HepG2 (cell line): Measurements from ENCODE around the gene ZNF605. TPM values are rescaled to one million over a fixed set of nuclear protein-coding genes. Genes with fewer than 3 reads are reported as not detected.

Experiments used
- AKAP8 ChIP-seq: sonication (generic); formaldehyde crosslinking; IDR thresholded peaks from 2 replicates; pipeline ENCODE4 v1.5.1; 2020; ENCODE audit warnings: mild to moderate bottlenecking, missing genetic modification reagents
- ARNTL ChIP-seq: sonication (generic); formaldehyde crosslinking; IDR thresholded peaks from 2 replicates; pipeline ENCODE4 v1.4.0; 2020; ENCODE audit warnings: mild to moderate bottlenecking, missing genetic modification reagents
- ATF7 ChIP-seq, 2 experiments: fragments of 450-650 bp in 1 of 2; sonication (generic) in 1 of 2; formaldehyde crosslinking in 1 of 2; IDR thresholded peaks; 2 replicates each; pipeline versions ENCODE4 v1.4.0 to v1.6.1; 2016 to 2020; ENCODE audit warnings: antibody characterized with exemption in 1 of 2, mild to moderate bottlenecking in 1 of 2, missing genetic modification reagents in 1 of 2
- E2F5 ChIP-seq: sonication (generic); formaldehyde crosslinking; conservative IDR thresholded peaks from 2 replicates; pipeline ENCODE4 v1.4.0; 2020; ENCODE audit warnings: missing genetic modification reagents
- FOXA3 ChIP-seq: IDR thresholded peaks from 2 replicates; pipeline ENCODE4 v1.6.1; 2016; ENCODE audit warnings: missing genetic modification reagents, missing compliant biosample characterization
- HNF4A ChIP-seq: sonication (generic); formaldehyde crosslinking; IDR thresholded peaks from 2 replicates; pipeline ENCODE4 v1.4.0; 2020; ENCODE audit warnings: missing genetic modification reagents
- MBD4 ChIP-seq: IDR thresholded peaks from 2 replicates; pipeline ENCODE4 v1.6.1; 2012; ENCODE audit warnings: low read length, inconsistent platforms, borderline replicate concordance
- NAIF1 ChIP-seq: sonication (generic); formaldehyde crosslinking; IDR thresholded peaks from 2 replicates; pipeline ENCODE4 v1.5.0; 2020; ENCODE audit warnings: mild to moderate bottlenecking, missing genetic modification reagents, borderline replicate concordance
- NFKBIZ ChIP-seq: IDR thresholded peaks from 2 replicates; pipeline ENCODE4 v1.6.1; 2018; ENCODE audit warnings: missing genetic modification reagents, missing compliant biosample characterization
- NR2C2 ChIP-seq: sonication (generic); formaldehyde crosslinking; IDR thresholded peaks from 2 replicates; pipeline ENCODE4 v1.4.0; 2020; ENCODE audit warnings: missing genetic modification reagents, mild to moderate bottlenecking, moderate library complexity, borderline replicate concordance
- PAX8 ChIP-seq: sonication (generic); formaldehyde crosslinking; IDR thresholded peaks from 2 replicates; pipeline ENCODE4 v1.8.0; 2022; ENCODE audit warnings: mild to moderate bottlenecking, missing genetic modification reagents, borderline replicate concordance
- PCBP2 ChIP-seq: fragments of 200-400 bp; formaldehyde crosslinking; optimal IDR thresholded peaks from 2 replicates; pipeline ENCODE3; 2018; ENCODE audit warnings: low read length, low read depth; ENCODE audit not compliant: poor library complexity, severe bottlenecking
- PHF8 ChIP-seq: sonication (generic); formaldehyde crosslinking; IDR thresholded peaks from 2 replicates; pipeline ENCODE4 v1.5.0; 2020; ENCODE audit warnings: missing genetic modification reagents
- PLRG1 ChIP-seq: fragments of 450-650 bp; conservative IDR thresholded peaks from 2 replicates; pipeline ENCODE4 v1.6.1; 2016
- PLSCR1 ChIP-seq: sonication (generic); formaldehyde crosslinking; IDR thresholded peaks from 2 replicates; pipeline ENCODE4 v1.5.0; 2020; ENCODE audit warnings: missing genetic modification reagents, mild to moderate bottlenecking, borderline replicate concordance
- POGK ChIP-seq: sonication (generic); formaldehyde crosslinking; conservative IDR thresholded peaks from 2 replicates; pipeline ENCODE4 v1.8.0; 2022; ENCODE audit warnings: mild to moderate bottlenecking, moderate library complexity, missing genetic modification reagents
- POGZ ChIP-seq: sonication (generic); formaldehyde crosslinking; IDR thresholded peaks from 2 replicates; pipeline ENCODE4 v1.4.0; 2020; ENCODE audit warnings: mild to moderate bottlenecking, missing genetic modification reagents
- SMC3 ChIP-seq: IDR thresholded peaks from 2 replicates; pipeline ENCODE4 v1.6.1; 2011; ENCODE audit warnings: low read length, improper control_type of control experiment
- THAP8 ChIP-seq: sonication (generic); formaldehyde crosslinking; IDR thresholded peaks from 2 replicates; pipeline ENCODE4 v1.5.1; 2020; ENCODE audit warnings: missing genetic modification reagents, mild to moderate bottlenecking, borderline replicate concordance
- TP53 ChIP-seq: sonication (generic); formaldehyde crosslinking; conservative IDR thresholded peaks from 2 replicates; pipeline ENCODE4 v1.4.0; 2020; ENCODE audit warnings: missing genetic modification reagents
- U2AF2 ChIP-seq: fragments of 200-400 bp; formaldehyde crosslinking; IDR thresholded peaks from 2 replicates; pipeline ENCODE4 v1.6.1; 2017; ENCODE audit warnings: low read depth, mild to moderate bottlenecking, low read length
- ZFP36 ChIP-seq: fragments of 150-350 bp; IDR thresholded peaks from 2 replicates; pipeline ENCODE4 v1.6.1; 2018; ENCODE audit warnings: borderline replicate concordance, low read length, low read depth; ENCODE audit not compliant: partially characterized antibody
- ZNF20 ChIP-seq: sonication (generic); formaldehyde crosslinking; IDR thresholded peaks from 2 replicates; pipeline ENCODE4 v1.4.0; 2020; ENCODE audit warnings: mild to moderate bottlenecking, moderate library complexity, missing genetic modification reagents
- ZNF331 ChIP-seq: sonication (generic); formaldehyde crosslinking; IDR thresholded peaks from 2 replicates; pipeline ENCODE4 v1.4.0; 2020; ENCODE audit warnings: missing genetic modification reagents
- ZNF382 ChIP-seq: sonication (generic); formaldehyde crosslinking; IDR thresholded peaks from 2 replicates; pipeline ENCODE4 v1.5.0; 2020; ENCODE audit warnings: missing genetic modification reagents, mild to moderate bottlenecking, borderline replicate concordance
- ZNF569 ChIP-seq: sonication (generic); formaldehyde crosslinking; IDR thresholded peaks from 2 replicates; pipeline ENCODE4 v1.5.0; 2020; ENCODE audit warnings: mild to moderate bottlenecking, missing genetic modification reagents, moderate library complexity, borderline replicate concordance
- ZNF777 ChIP-seq: sonication (generic); formaldehyde crosslinking; IDR thresholded peaks from 2 replicates; pipeline ENCODE4 v1.4.0; 2020; ENCODE audit warnings: missing genetic modification reagents
- polyA plus RNA-seq, 8 experiments: library from polyadenylated mRNA; depleted of rRNA in 3 of 8; stranded (reverse) in 7 of 8; unstranded in 1 of 8; fragments of >200 nt; fragmentation: Illumina TruSeq in 4 of 8; extraction: Trizol in 4 of 8; gene quantifications; 2 replicates each; pipeline versions ENCODE4 v1.2.1 to v1.2.3, GENCODE V29; 2011 to 2016; ENCODE audit warnings: low read depth in 4 of 8, missing spikeins in 1 of 8, mixed read lengths in 1 of 8; ENCODE audit not compliant: insufficient read depth in 1 of 8
- total RNA-seq, 5 experiments: library from RNA; depleted of rRNA; stranded (reverse); fragments of >200 nt; fragmentation: Illumina TruSeq; extraction: Trizol; gene quantifications; 2 replicates each; pipeline ENCODE4 v1.2.3, GENCODE V29; 2016; ENCODE audit warnings: low read depth in 1 of 5

ZNF605 gene
- total and polyA plus RNA-seq, 2 of the 13 experiments (the other 11 are each of a cell fraction or from before 2014, with no cell fraction given) = 6.7 to 6.8 TPM

GRCh38 chr12:132955094-132956010, 754 bp downstream of the ZNF605 start (continued):
- TF ChIP-seq E2F5 (CRISPR knock-in tag) (no peak), ARNTL (CRISPR knock-in tag) (no peak), THAP8 (CRISPR knock-in tag) (0 out of 2 replicates have a peak, but pooled peaks have one; percentile 17), NAIF1 (CRISPR knock-in tag) (no peak), ZNF382 (CRISPR knock-in tag) (no peak), ZNF331 (CRISPR knock-in tag) (no peak), HNF4A (CRISPR knock-in tag) (no peak), MBD4 (no peak), ZNF20 (no peak), PLRG1 (no peak), TP53 (CRISPR knock-in tag) (no peak), ZNF569 (CRISPR knock-in tag) (no peak), POGK (CRISPR knock-in tag) (no peak), ZFP36 (no peak), PHF8 (CRISPR knock-in tag) (peak; percentile 2; the same call in 1 of the 2 replicates), NFKBIZ (CRISPR knock-in tag) (no peak), ATF7 (IDR thresholded peaks at IDR 0.05) (no peak), ATF7 (CRISPR knock-in tag; IDR thresholded peaks at IDR 0.05) (no peak), PAX8 (CRISPR knock-in tag) (no peak), FOXA3 (CRISPR knock-in tag) (no peak), PCBP2 (no peak), POGZ (CRISPR knock-in tag) (no peak), PLSCR1 (no peak), ZNF777 (no peak), SMC3 (no peak), NR2C2 (peak; percentile 17; the same call in 1 of the 2 replicates), U2AF2 (no peak), AKAP8 (CRISPR knock-in tag) (no peak)
